ENCODE results near the gene GTPBP2.

GTPBP2 gene

GRCh38 chr6:43627008-43627825 lies 1.8 kb downstream of the GTPBP2 start:
- H3K4me3 ChIP-seq (ENCODE audit: low read length) = peak overlapping the region; percentile 97
- TF ChIP-seq CTCF (conservative IDR thresholded peaks at IDR 0.05; ENCODE audit: low read length) = no peak
- peak; percentile 97 for DNase-seq (ENCODE audit: low read depth)

GRCh38 chr6:43625393-43625992 lies 3.6 kb downstream of the GTPBP2 start:
- no peak overlapping the region for H3K4me3 ChIP-seq (ENCODE audit: low read length)
- no peak for DNase-seq (ENCODE audit: low read depth)
- TF ChIP-seq CTCF (conservative IDR thresholded peaks at IDR 0.05; ENCODE audit: low read length) = no peak

GRCh38 chr6:43624786-43625288 lies 4.2 kb downstream of the GTPBP2 start:
- TF ChIP-seq CTCF (conservative IDR thresholded peaks at IDR 0.05; ENCODE audit: low read length) = no peak
- H3K4me3 ChIP-seq (ENCODE audit: low read length) = no peak overlapping the region
- no peak for DNase-seq (ENCODE audit: low read depth)

- no peak for TF ChIP-seq CTCF (conservative IDR thresholded peaks at IDR 0.05; ENCODE audit: low read length)
- DNase-seq (ENCODE audit: low read depth) = no peak
- no peak overlapping the region for H3K4me3 ChIP-seq (ENCODE audit: low read length)
Observed at GRCh38 chr6:43623880-43624785, 4.9 kb downstream of the GTPBP2 start.

- no peak for DNase-seq (ENCODE audit: low read depth)
- TF ChIP-seq CTCF (conservative IDR thresholded peaks at IDR 0.05; ENCODE audit: low read length) = no peak
- H3K4me3 ChIP-seq (ENCODE audit: low read length) = no peak overlapping the region
Observed at GRCh38 chr6:43622541-43622940, 6.5 kb downstream of the GTPBP2 start.

- DNase-seq (ENCODE audit: low read depth) = no peak
- no peak overlapping the region for H3K4me3 ChIP-seq (ENCODE audit: low read length)
- no peak for TF ChIP-seq CTCF (conservative IDR thresholded peaks at IDR 0.05; ENCODE audit: low read length)
Observed at GRCh38 chr6:43621836-43622180, 7.3 kb downstream of the GTPBP2 start.

Measured in AG10803 (cell line).